Measurements from ENCODE around the gene ACRBP.

DNA sequence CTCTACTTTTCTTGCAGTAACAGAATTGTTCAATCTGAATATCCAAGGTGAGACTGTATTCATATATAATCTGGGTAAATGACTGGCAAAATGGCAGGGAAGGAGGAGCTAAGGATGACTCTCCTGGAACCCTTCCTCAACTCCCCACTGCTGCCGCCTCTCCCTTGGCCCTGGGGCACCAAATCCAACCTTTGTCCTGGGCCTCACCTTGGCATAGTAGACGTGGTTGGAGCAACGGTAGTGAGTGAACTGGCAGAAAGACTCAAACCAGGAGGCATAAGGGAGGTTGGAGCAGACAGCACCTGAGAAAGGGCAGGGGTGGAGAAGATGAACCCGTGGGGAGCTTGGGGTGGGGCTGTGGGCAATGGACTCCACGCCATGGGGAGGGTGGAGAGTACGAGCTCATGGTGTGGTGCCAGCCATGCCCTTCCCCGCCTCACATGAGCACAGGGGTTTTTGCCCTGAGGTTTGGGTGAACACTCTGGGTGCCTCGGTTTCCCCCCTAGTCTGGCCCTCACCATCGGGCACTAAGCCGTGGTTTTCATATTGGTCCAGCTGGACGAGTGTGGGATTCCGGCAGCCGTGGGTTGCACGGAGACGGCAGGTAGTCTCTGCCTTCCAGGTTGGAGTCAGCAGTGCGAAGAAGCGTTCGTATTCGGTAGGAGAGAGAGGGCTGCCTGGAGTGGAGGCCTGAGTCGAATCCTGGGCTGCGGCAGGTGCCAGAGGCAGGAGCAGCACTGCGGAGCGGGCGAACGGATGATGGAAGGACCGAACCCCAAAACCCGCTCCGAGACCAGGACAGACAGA is 753 bp downstream of the ACRBP start:
- TF ChIP-seq TARDBP (IDR thresholded peaks at IDR 0.05) (no peak), SP1 (IDR thresholded peaks at IDR 0.05) (no peak), ZNF384 (IDR thresholded peaks at IDR 0.05) (no peak), LEF1 (IDR thresholded peaks at IDR 0.05; ENCODE audit: borderline replicate concordance) (no peak), BHLHE40 (IDR thresholded peaks at IDR 0.05; ENCODE audit: borderline replicate concordance) (no peak), ELF4 (IDR thresholded peaks at IDR 0.05) (no peak), FOXM1 (IDR thresholded peaks at IDR 0.05; ENCODE audit: borderline replicate concordance) (no peak), FOXA1 (IDR thresholded peaks at IDR 0.05) (no peak)
- TF ChIP-seq, protein P1, sequence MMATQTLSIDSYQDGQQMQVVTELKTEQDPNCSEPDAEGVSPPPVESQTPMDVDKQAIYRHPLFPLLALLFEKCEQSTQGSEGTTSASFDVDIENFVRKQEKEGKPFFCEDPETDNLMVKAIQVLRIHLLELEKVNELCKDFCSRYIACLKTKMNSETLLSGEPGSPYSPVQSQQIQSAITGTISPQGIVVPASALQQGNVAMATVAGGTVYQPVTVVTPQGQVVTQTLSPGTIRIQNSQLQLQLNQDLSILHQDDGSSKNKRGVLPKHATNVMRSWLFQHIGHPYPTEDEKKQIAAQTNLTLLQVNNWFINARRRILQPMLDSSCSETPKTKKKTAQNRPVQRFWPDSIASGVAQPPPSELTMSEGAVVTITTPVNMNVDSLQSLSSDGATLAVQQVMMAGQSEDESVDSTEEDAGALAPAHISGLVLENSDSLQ (IDR thresholded peaks at IDR 0.05) = no peak

Measured in HEK293T (cell line).